Thoracic aorta (tissue), 2 donors: ENCODE measurements around the gene SETD1B. TPM values are rescaled to one million over a fixed set of nuclear protein-coding genes. Genes with fewer than 3 reads are reported as not detected.
"Not testable (repeated sequence)": the region's sequence is repeated elsewhere in the genome, so short reads cannot be mapped to it uniquely, and the experiment has no call there.

Experiments
- ATAC-seq: fragments of 150-250 bp; one replicate; pipeline ENCODE4 v1.8.0; 2017; ENCODE audit warnings: low read depth; ENCODE audit not compliant: insufficient number of reproducible peaks, low FRiP score
- DNase-seq: peaks from one replicate; pipeline ENCODE4 v3.0.0-alpha.2; 2020; ENCODE audit warnings: low spot score
- H3K27ac ChIP-seq, 2 donors: fragments of 200-600 bp; sonication (generic); 1 replicate in 1 of 2; 2 replicates in 1 of 2; pipeline ENCODE4 v1.5.1; 2016; ENCODE audit warnings: mild to moderate bottlenecking in 2 of 2, moderate library complexity in 2 of 2
- H3K27me3 ChIP-seq: fragments of 200-600 bp; sonication (generic); replicated peaks from 2 replicates; pipeline ENCODE4 v1.6.0; 2016; ENCODE audit warnings: mild to moderate bottlenecking; ENCODE audit not compliant: insufficient read depth
- H3K36me3 ChIP-seq: fragments of 200-600 bp; sonication (generic); one replicate; pipeline ENCODE4 v1.5.1; 2016
- H3K4me1 ChIP-seq, 2 donors: fragments of 200-600 bp; sonication (generic); 1 replicate in 1 of 2; 2 replicates in 1 of 2; pipeline versions ENCODE4 v1.5.1 to v1.6.0; 2016; ENCODE audit warnings: low read depth in 2 of 2, mild to moderate bottlenecking in 1 of 2; ENCODE audit not compliant: control insufficient read depth in 1 of 2
- H3K4me3 ChIP-seq: fragments of 200-600 bp; sonication (generic); 2 replicates; pipeline ENCODE4 v1.5.1; 2016; ENCODE audit warnings: mild to moderate bottlenecking
- H3K9me3 ChIP-seq: fragments of 200-600 bp; sonication (generic); 2 replicates; pipeline ENCODE4 v1.5.1; 2016
- total RNA-seq, 2 donors: library from RNA; depleted of rRNA; stranded (reverse); fragments of >200 nt; gene quantifications; one replicate each; pipeline versions ENCODE4 v1.1.0 to v1.2.3, GENCODE V29; 2016
- TF ChIP-seq, protein P1 (sequence below): fragments of 200-600 bp; sonication (generic); IDR thresholded peaks from one replicate; pipeline ENCODE4 v1.5.1; 2019; ENCODE audit warnings: antibody characterized with exemption

Gene SETD1B
- total RNA-seq, 2 donors from 2014 or later: 21.9 to 32.7 TPM

DNA sequence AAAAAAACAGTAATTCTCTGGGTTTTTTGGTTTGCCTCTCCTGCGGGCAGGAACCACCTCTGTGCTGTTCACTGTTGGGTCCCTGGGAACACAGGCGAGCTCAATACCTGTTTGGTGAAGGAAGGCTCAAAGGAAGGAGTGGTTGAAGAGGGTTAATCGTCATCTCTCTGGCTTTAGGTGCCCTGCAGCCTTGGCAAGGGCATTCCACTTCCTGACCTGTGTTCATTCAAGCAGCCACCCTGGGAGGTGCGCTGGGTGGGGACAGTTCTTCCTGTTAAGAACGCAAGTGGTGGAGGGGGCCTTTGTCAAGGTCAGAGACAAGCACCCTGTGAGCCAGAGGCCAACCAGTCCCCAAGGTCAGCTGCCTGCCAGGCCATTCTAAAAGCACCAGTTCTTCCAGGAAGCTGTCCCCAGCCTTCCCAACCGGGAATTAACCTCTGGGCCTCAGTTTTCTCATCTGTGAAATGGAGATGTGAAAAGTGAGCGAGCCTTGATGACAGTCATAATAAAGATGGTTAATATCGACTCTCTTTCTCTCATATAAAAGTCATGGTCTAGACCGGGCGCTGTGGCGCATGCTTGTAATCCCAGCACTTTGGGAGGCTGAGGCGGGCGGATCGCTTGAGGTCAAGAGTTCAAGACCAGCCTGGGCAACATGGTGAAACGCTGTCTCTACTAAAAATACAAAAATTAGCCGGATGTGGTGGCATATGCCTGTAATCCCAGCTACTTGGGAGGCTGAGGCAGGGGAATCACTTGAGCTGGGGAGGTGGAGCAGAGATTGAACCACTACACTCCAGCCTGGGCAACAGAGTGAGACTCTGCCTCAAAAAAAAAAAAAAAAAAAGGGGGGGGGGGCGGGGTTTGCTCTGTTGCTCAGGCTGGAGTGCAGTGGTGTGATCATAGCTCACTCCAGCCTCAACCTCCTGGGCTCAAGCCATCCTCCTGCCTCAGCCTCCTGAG lies 16.5 kb upstream of the SETD1B start:
- Histone ChIP-seq H3K9me3 (no peaks in the 10 kb centered on the region), H3K4me3 (no peak overlapping the region), H3K4me1 (no peaks in the 10 kb centered on the region), H3K36me3 (no peaks in the 10 kb centered on the region), H3K27ac (no peak overlapping the region), H3K27me3 (no peaks in the 10 kb centered on the region)
- DNase-seq (no peak), ATAC-seq (no peak)
- TF ChIP-seq, protein P1, sequence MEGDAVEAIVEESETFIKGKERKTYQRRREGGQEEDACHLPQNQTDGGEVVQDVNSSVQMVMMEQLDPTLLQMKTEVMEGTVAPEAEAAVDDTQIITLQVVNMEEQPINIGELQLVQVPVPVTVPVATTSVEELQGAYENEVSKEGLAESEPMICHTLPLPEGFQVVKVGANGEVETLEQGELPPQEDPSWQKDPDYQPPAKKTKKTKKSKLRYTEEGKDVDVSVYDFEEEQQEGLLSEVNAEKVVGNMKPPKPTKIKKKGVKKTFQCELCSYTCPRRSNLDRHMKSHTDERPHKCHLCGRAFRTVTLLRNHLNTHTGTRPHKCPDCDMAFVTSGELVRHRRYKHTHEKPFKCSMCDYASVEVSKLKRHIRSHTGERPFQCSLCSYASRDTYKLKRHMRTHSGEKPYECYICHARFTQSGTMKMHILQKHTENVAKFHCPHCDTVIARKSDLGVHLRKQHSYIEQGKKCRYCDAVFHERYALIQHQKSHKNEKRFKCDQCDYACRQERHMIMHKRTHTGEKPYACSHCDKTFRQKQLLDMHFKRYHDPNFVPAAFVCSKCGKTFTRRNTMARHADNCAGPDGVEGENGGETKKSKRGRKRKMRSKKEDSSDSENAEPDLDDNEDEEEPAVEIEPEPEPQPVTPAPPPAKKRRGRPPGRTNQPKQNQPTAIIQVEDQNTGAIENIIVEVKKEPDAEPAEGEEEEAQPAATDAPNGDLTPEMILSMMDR: no peak

DNA sequence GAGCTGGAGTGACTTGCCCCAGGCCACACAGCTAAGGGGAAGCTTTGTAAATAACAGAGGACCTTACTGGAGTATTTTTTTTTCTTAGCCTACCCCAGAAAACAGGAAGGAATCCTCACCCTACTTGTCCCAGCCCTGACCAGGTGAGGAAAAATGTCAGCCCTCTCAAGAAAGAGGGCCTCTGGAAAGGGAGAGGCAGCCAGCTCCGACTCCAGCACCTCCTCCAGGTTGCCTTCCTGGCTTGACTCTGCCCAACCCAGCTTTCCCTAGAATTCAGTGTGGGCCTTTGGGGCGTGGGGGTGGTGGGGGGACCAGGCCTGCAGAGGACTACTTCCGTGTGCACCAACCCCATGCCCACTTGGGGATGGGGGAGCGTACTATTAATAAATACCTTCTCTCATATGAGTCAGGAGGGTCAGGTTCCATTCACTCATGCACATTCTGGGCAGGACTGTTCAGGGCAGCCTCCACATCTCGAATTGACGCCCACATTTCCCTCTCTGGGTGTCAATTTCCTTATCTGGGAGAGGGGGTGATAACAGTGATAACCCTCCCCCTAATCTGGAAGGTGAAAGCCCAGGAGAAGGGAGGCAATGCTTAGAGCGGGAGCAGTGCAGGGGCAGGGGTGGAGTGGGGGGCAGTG lies 15.5 kb upstream of the SETD1B start:
- peaks cover 3 to 4% of the 10 kb centered on the region in 2 donors for H3K4me1 ChIP-seq
- H3K36me3 ChIP-seq: no peaks in the 10 kb centered on the region
- no peak for DNase-seq
- H3K27ac ChIP-seq: no peak overlapping the region
- no peaks in the 10 kb centered on the region for H3K9me3 ChIP-seq
- H3K27me3 ChIP-seq: no peaks in the 10 kb centered on the region
- no peak overlapping the region for H3K4me3 ChIP-seq
- no peak for ATAC-seq
- TF ChIP-seq, protein P1: no peak

DNA sequence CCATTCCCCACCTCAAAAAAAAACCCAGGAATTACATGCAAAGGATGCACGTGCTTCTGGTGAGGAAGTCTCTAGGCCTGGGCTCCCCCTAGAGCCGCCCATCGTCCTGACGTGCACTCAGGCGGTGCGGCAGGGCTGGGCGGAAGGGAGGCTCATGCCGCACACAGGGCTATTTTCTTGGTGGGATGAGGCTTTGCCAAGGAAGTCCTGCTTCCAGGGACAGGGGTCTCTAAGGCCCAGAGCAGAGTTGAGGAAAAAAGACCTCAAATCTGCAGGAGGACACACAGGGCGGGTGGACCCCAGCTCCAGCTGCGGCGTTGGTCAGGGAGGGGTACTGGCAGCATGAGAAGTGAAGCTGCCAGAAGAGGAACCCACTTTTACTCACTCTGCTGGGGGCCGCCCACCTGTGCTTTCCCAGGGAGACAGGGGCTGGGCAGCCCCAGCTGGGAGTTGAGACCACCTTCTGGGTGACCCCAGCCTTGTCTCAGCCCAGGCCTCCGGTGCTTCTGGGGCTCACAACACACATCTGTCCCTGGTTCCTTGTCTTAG lies 14.5 kb upstream of the SETD1B start:
- Histone ChIP-seq H3K27me3 (no peaks in the 10 kb centered on the region), H3K36me3 (no peaks in the 10 kb centered on the region), H3K9me3 (no peaks in the 10 kb centered on the region), H3K4me1 (peaks cover 8 to 12% of the 10 kb centered on the region in 2 donors), H3K4me3 (peak overlapping the region; percentile 20), H3K27ac (peak overlapping the region in 1 of 2 donors; percentile 34)
- no peak for DNase-seq
- TF ChIP-seq, protein P1: no peak
- ATAC-seq: no peak

DNA sequence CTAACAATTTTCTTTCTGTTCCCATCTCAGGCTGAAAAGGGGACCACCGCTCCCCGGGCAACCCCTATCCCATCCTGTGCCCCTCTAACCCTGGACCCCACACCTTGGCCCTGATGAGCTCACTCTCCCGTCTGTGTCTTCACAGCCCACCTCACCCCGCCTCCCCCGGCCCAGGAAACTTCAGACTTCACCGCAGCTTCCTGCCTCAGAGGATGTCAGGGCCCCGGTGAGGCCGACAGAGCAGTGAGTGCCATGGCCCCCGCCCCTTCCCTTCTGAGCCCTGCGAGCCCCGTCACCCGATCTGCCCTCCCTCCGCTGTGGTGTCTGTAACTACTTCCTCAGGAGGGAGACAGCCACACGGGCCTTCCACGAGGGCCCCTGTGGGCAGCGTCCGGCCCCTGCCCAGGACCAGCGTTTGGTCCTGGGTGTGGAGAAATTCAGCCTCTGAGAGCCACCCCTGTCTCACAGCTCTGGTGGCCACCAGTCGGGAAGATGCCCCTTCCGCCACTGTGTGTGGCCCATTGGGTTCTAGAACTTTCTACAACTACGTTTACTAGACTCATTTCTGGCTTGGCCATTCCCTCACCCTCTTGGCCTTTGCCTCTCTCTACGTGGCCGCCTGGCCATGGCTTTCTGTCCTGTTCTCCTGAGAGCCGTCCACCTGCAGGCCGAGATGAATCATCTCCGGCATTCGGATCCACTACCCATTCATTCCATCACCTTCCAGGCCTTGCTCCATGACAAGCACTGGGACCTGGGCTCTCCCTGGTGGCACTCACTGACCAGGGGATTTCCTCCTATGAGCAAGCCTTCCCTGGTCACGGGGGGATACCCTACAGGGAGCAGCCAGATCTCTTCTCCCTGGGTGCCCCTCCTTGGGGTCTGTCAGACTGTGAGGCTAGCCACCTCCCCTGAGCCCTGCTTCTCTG lies 13.7 kb upstream of the SETD1B start:
- DNase-seq: no peak
- Histone ChIP-seq H3K36me3 (no peaks in the 10 kb centered on the region), H3K9me3 (no peaks in the 10 kb centered on the region), H3K27ac (peak overlapping the region in 1 of 2 donors; percentile 34), H3K27me3 (no peaks in the 10 kb centered on the region), H3K4me1 (peaks cover 13 to 20% of the 10 kb centered on the region in 2 donors), H3K4me3 (peak overlapping the region; percentile 20)
- TF ChIP-seq, protein P1: no peak
- no peak for ATAC-seq

DNA sequence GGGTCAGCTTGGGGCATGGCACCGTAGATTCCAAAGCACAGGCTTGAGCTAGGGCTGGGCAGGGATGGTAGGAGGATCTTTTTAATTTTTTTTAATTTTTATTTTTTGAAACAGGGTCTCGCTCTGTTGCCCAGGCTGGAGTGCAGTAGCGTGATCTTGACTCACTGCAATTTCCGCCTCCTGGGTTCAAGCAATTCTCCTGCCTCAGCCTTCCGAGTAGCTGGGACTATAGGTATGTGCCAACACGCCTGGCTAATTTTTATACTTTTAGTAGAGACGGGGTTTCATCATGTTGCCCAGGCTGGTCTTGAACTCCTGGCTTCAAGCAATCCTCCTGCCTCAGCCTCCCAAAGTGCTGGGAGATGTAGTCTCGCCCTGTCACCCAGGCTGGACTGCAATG lies 13.0 kb upstream of the SETD1B start:
- not testable (repeated sequence) for H3K27me3 ChIP-seq, DNase-seq, H3K36me3 ChIP-seq, ATAC-seq, H3K27ac ChIP-seq, H3K4me3 ChIP-seq, H3K9me3 ChIP-seq
- H3K4me1 ChIP-seq: peaks cover 15 to 27% of the 10 kb centered on the region in 2 donors
